ENCODE measurements around the gene CD82. TPM values are rescaled to one million over a fixed set of nuclear protein-coding genes. Genes with fewer than 3 reads are reported as not detected.
"Not testable (repeated sequence)": the region's sequence is repeated elsewhere in the genome, so short reads cannot be mapped to it uniquely, and the experiment has no call there.

The CD82 gene
- total RNA-seq, 2 experiments from 2014 or later: 289 to 319 TPM

DNA sequence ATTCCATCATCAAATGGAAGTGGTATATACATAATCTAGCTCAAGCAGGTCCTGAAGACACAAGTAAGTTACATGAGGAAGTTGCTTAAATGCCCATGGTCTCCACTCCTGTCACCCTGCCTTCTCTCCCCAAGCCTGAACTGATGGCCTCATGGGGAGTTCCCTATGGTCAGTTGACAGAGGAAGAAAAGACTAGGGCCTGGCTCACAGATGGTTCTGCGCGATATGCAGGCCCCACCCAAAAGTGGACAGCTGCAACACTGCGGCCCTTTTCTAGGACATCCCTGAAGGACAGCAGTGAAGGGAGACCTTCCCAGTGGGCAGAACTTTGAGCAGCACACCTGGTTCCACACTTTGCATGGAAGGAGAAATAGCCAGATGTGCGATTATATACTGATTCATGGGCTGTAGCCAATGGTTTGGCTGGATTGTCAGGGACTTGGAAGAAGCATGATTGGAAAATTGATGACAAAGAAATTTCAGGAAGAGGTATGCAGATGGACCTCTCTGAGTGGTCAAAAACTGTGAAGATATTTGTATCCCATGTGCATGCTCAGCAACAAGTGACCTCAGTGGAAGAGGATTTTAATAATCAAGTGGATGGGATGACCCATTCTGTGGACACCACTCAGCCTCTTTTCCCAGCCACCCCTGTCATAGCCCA is 17.3 kb upstream of the CD82 start:
- no peak for TF ChIP-seq CTCF (IDR thresholded peaks at IDR 0.05)
- Mint-ChIP-seq H3K9me3 (peaks cover 5% of the 10 kb centered on the region), H3K4me3 (no peak overlapping the region), H3K4me1 (ENCODE audit: low read depth) (no peaks in the 10 kb centered on the region), H3K27me3 (no peaks in the 10 kb centered on the region), H3K27ac (no peak overlapping the region), H3K36me3 (ENCODE audit: low read depth) (no peaks in the 10 kb centered on the region)
- ChIA-PET CTCF (no interaction called here), POLR2A (no interaction called here)
- intact Hi-C loops (cut with micrococcal nuclease): no loop called here
- ATAC-seq (no peak), DNase-seq (no peak)

- ATAC-seq; intact Hi-C loops (cut with micrococcal nuclease); POLR2A ChIA-PET; H3K4me3 Mint-ChIP-seq; DNase-seq; H3K4me1 Mint-ChIP-seq (ENCODE audit: low read depth); H3K27me3 Mint-ChIP-seq; H3K36me3 Mint-ChIP-seq (ENCODE audit: low read depth); H3K27ac Mint-ChIP-seq; H3K9me3 Mint-ChIP-seq: not testable (repeated sequence)
- CTCF ChIA-PET: interaction anchor here (1.8 kb wide), 1 partner anchor 68 kb away, joined by 6 read pairs; no protein-coding TSS in a partner anchor
These were observed 16.3 kb upstream of the CD82 start for GRCh38 chr11:44548961-44549749.

DNA sequence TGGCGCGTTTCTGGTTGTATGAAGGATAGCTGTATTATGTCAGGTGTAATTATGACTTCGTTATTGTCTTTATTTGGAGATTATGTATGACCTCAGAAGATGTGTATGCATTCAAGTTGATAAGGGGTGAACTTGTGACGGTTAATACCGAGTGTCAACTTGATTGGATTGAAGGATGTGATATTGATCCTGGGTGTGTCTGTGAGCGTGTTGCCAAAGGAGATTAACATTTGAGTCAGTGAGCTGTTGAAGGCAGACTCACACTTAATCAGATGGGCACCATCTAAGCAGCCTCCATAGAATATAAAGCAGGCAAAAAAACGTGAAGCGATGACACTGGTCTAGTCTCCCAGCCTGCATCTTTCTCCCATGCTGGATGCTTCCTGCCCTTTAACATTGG is 15.3 kb upstream of the CD82 start:
- ATAC-seq (no peak), DNase-seq (no peak)
- Mint-ChIP-seq H3K27me3 (no peaks in the 10 kb centered on the region), H3K36me3 (ENCODE audit: low read depth) (no peaks in the 10 kb centered on the region), H3K27ac (no peak overlapping the region), H3K9me3 (peaks cover 5% of the 10 kb centered on the region), H3K4me3 (no peak overlapping the region), H3K4me1 (ENCODE audit: low read depth) (no peaks in the 10 kb centered on the region)
- ChIA-PET CTCF (interaction anchor here (1.8 kb wide), 1 partner anchor 67 kb away, joined by 6 read pairs; no protein-coding TSS in a partner anchor), POLR2A (no interaction called here)
- TF ChIP-seq CTCF (IDR thresholded peaks at IDR 0.05): no peak
- intact Hi-C loops (cut with micrococcal nuclease): loop anchor here (10.0 kb wide), 1 partner anchor 345 kb away; no protein-coding TSS in a partner anchor

DNA sequence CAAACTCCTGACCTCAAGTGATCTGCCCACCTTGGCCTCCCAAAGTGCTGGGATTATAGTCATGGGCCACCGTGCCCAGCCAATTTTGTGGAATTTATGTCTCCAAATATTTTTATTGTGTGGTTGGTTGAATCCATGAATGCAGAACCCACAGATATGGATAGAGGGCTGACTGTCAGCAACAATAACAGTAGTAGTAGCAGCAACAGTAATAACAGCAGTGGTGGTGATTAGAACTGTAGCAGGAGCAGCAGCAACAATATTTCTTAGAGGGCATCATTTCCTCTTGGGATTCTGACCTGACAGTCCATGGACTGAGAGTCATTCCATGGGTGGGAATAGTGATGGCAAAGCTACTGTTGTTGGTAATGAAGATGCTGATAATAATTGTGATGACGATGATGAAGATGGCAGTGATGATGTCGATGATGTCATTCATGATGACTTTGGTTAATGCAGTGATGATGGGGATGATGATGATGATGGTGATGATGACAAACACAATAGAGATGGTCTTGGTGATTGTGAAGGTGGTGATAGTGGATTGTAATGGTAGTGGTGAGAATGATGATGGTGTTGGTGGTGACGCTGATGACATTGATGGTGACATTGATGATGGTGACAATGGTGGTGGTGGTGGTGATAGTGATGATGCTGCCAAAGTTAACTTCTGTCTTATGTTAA is 13.9 kb upstream of the CD82 start:
- TF ChIP-seq CTCF (IDR thresholded peaks at IDR 0.05): no peak
- ATAC-seq (no peak), DNase-seq (no peak)
- CTCF ChIA-PET: interaction anchor here (1.1 to 1.8 kb wide), 5 partner anchors 14 to 360 kb away, joined by 3 to 11 read pairs (median 3); no protein-coding TSS in a partner anchor
- intact Hi-C loops (cut with micrococcal nuclease): loop anchor here (10.0 kb wide), 1 partner anchor 343 kb away; no protein-coding TSS in a partner anchor
- no peaks in the 10 kb centered on the region for H3K36me3 Mint-ChIP-seq (ENCODE audit: low read depth)
- POLR2A ChIA-PET: interaction anchor here (0.6 kb wide), 1 partner anchor 63 kb away, joined by 3 read pairs; no protein-coding TSS in a partner anchor
- no peak overlapping the region for H3K27ac Mint-ChIP-seq
- no peaks in the 10 kb centered on the region for H3K4me1 Mint-ChIP-seq (ENCODE audit: low read depth)
- no peaks in the 10 kb centered on the region for H3K27me3 Mint-ChIP-seq
- H3K9me3 Mint-ChIP-seq: peaks cover 5% of the 10 kb centered on the region
- no peak overlapping the region for H3K4me3 Mint-ChIP-seq

GRCh38 chr11:44555031-44555800 is 10.2 kb upstream of the CD82 start:
- no peaks in the 10 kb centered on the region for H3K27me3 Mint-ChIP-seq
- no peaks in the 10 kb centered on the region for H3K36me3 Mint-ChIP-seq (ENCODE audit: low read depth)
- no peak overlapping the region for H3K4me3 Mint-ChIP-seq
- ATAC-seq (no peak), DNase-seq (no peak)
- H3K9me3 Mint-ChIP-seq: peaks cover 5% of the 10 kb centered on the region
- peaks cover 18% of the 10 kb centered on the region for H3K4me1 Mint-ChIP-seq (ENCODE audit: low read depth)
- CTCF ChIA-PET: interaction anchor here (1.2 to 13.8 kb wide), 11 partner anchors 10 to 357 kb away, joined by 3 to 307 read pairs (median 4); partner anchors contain the start of gene CD82
- POLR2A ChIA-PET: no interaction called here
- intact Hi-C loops (cut with micrococcal nuclease): loop anchor here (5.0 to 10.0 kb wide), 3 partner anchors 77 to 340 kb away; no protein-coding TSS in a partner anchor
- TF ChIP-seq CTCF (IDR thresholded peaks at IDR 0.05): no peak
- no peak overlapping the region for H3K27ac Mint-ChIP-seq

Data from activated CD8-positive, alpha-beta T cell treated with anti-CD3 and anti-CD28 coated beads for 36 hours (primary cell).